HFFc6 (cell line): ENCODE results near the gene MEGF9. TPM values are rescaled to one million over a fixed set of nuclear protein-coding genes. Genes with fewer than 3 reads are reported as not detected.

Experiments
- DNase-seq: peaks from one replicate; pipeline ENCODE4 v3.0.0-alpha.2; 2018
- H3K27ac Mint-ChIP-seq: 2 replicates; pipeline ENCODE4 v1.8.0; 2020; ENCODE audit warnings: mild to moderate bottlenecking, mixed read lengths
- H3K27me3 Mint-ChIP-seq: 2 replicates; pipeline ENCODE4 v1.8.0; 2021; ENCODE audit warnings: mild to moderate bottlenecking, moderate library complexity, mixed read lengths; ENCODE audit not compliant: insufficient read depth
- H3K36me3 Mint-ChIP-seq: 2 replicates; pipeline ENCODE4 v1.8.0; 2021; ENCODE audit warnings: low read depth, mixed read lengths
- H3K4me1 Mint-ChIP-seq: 2 replicates; pipeline ENCODE4 v1.8.0; 2020; ENCODE audit warnings: low read depth, mixed read lengths
- H3K4me3 Mint-ChIP-seq: 2 replicates; pipeline ENCODE4 v1.8.0; 2020; ENCODE audit warnings: mild to moderate bottlenecking, moderate library complexity, mixed read lengths
- H3K9me3 Mint-ChIP-seq: 2 replicates; pipeline ENCODE4 v1.8.0; 2020; ENCODE audit warnings: mild to moderate bottlenecking, mixed read lengths
- CTCF ChIP-seq: fragments of 200-600 bp; sonication (generic); IDR thresholded peaks from 2 replicates; pipeline ENCODE4 v1.5.0; 2021; ENCODE audit warnings: antibody characterized with exemption, mild to moderate bottlenecking
- total RNA-seq, 6 experiments: library from RNA; stranded (reverse); fragmentation: NEBNext Ultra II Directional; extraction: Animal tissue kit (Norgen Biotek cat#: 25700); gene quantifications; 2 replicates in 1 of 6; 3 replicates in 5 of 6; pipeline ENCODE4 v1.2.3, GENCODE V29; 2021

The MEGF9 gene
- total RNA-seq, 6 experiments from 2014 or later: 5.1 to 9.8 (median 8.8) TPM

DNA sequence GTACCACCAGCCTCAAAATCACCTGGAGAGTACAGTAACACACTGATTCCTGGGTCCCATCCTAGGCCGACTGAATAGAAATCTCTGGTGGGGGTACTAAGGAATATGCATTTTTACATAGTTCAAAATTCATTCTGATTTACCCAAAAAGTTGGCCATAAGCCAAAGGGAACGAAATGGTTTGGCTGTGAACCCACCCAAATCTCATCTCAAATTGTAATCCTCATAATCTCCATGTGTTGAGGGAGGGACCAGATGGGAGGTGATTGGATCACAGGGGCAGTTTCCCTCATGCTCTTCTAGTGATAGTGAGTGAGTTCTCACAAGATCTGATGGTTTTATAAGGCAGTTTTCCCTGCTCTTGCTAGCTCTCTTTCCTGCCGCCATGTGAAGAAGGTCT lies 31.1 kb downstream of the MEGF9 start:
- H3K36me3 Mint-ChIP-seq: peaks cover 11% of the 10 kb centered on the region; the same call in 1 of the 2 replicates
- no peak overlapping the region for H3K4me3 Mint-ChIP-seq
- no peak for TF ChIP-seq CTCF
- peaks cover 25% of the 10 kb centered on the region for H3K4me1 Mint-ChIP-seq
- H3K27me3 Mint-ChIP-seq: no peaks in the 10 kb centered on the region
- H3K9me3 Mint-ChIP-seq: no peaks in the 10 kb centered on the region
- no peak for DNase-seq
- no peak overlapping the region for H3K27ac Mint-ChIP-seq

DNA sequence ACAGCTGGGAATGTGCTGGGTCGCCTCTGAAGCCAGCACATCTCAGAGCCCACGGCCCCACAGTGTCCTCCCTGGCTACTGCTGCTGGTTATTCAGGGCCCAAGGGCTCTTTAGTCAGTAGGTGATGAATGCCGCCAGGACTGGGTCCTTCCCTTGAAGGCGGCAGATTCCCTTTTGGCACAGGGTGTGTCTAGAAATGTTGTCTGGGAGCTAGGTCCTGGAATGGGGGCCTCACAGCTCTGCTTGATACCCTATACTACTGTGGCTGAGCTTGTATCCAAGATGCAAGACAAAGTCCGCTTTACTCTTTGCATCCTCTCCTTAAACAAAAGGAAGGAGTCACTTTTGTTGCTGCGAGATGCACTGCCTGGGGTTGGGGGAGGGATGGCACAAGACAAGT lies 33.1 kb downstream of the MEGF9 start:
- no peak for TF ChIP-seq CTCF
- Mint-ChIP-seq H3K27me3 (no peaks in the 10 kb centered on the region), H3K9me3 (no peaks in the 10 kb centered on the region), H3K4me1 (peaks cover 25% of the 10 kb centered on the region), H3K27ac (no peak overlapping the region), H3K4me3 (no peak overlapping the region), H3K36me3 (peaks cover 11% of the 10 kb centered on the region; the same call in 1 of the 2 replicates)
- DNase-seq: no peak

- Mint-ChIP-seq H3K36me3 (peaks cover 8% of the 10 kb centered on the region; the same call in 1 of the 2 replicates), H3K27me3 (no peaks in the 10 kb centered on the region), H3K27ac (no peak overlapping the region), H3K9me3 (no peaks in the 10 kb centered on the region), H3K4me3 (no peak overlapping the region), H3K4me1 (peaks cover 22% of the 10 kb centered on the region)
- DNase-seq: no peak
- no peak for TF ChIP-seq CTCF
Observed at GRCh38 chr9:120680579-120680978, 33.7 kb downstream of the MEGF9 start.

GRCh38 chr9:120680161-120680560 lies 34.1 kb downstream of the MEGF9 start:
- no peak overlapping the region for H3K27ac Mint-ChIP-seq

DNA sequence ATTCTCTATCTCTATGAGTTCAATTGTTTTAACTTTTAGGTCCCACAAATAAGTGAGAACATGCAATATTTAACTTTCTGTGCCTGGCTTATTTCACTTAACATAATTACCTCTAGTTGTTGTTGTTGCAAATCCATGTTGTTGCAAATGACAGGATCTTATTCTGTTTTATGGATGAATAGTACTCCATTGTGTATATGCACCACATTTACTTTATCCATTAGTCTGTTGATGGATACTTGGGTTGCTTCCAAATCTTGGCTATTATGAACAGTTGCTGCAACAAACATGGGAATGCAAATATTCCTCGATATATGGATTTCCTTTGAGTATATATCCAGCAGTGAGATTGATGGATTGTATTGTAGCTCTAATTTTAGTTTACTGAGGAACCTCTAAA lies 36.3 kb downstream of the MEGF9 start:
- Mint-ChIP-seq H3K27ac (no peak overlapping the region), H3K27me3 (no peaks in the 10 kb centered on the region; the same call in 1 of the 2 replicates), H3K36me3 (peaks cover 8% of the 10 kb centered on the region; the same call in 1 of the 2 replicates), H3K4me1 (no peaks in the 10 kb centered on the region), H3K9me3 (no peaks in the 10 kb centered on the region), H3K4me3 (no peak overlapping the region)
- TF ChIP-seq CTCF: no peak
- no peak for DNase-seq

More at GRCh38 chr9:120680161-120680560, 34.1 kb downstream of the MEGF9 start:
- Mint-ChIP-seq H3K4me1 (peaks cover 18% of the 10 kb centered on the region), H3K9me3 (no peaks in the 10 kb centered on the region), H3K4me3 (no peak overlapping the region), H3K36me3 (peaks cover 8% of the 10 kb centered on the region; the same call in 1 of the 2 replicates), H3K27me3 (no peaks in the 10 kb centered on the region)
- no peak for TF ChIP-seq CTCF
- DNase-seq: no peak
